Smooth muscle cell (in vitro differentiated cells): Measurements from ENCODE around the gene PTRH2. TPM values are rescaled to one million over a fixed set of nuclear protein-coding genes. Genes with fewer than 3 reads are reported as not detected.

Experiments
- DNase-seq: peaks from one replicate; lab custom pipeline; 2025; ENCODE audit not compliant: unreplicated experiment; lab: John Stamatoyannopoulos, UW
- H2AFZ ChIP-seq: fragments of 200-600 bp; sonication (generic); 2 replicates; pipeline ENCODE4 v1.6.0; 2016; ENCODE audit warnings: antibody characterized with exemption, low read depth, mild to moderate bottlenecking
- H3F3A ChIP-seq: fragments of 200-600 bp; sonication (generic); 2 replicates; pipeline ENCODE4 v1.6.0; 2017; ENCODE audit warnings: antibody characterized with exemption, low read depth
- H3K27ac ChIP-seq: fragments of 200-600 bp; sonication (generic); 2 replicates; pipeline ENCODE4 v1.5.1; 2016; ENCODE audit warnings: low read depth, mild to moderate bottlenecking
- H3K27me3 ChIP-seq: fragments of 200-600 bp; sonication (generic); 2 replicates; pipeline ENCODE4 v1.6.1; 2016; ENCODE audit warnings: low read depth, mild to moderate bottlenecking
- H3K36me3 ChIP-seq: fragments of 200-600 bp; sonication (generic); 2 replicates; pipeline ENCODE4 v1.5.1; 2016; ENCODE audit warnings: low read depth
- H3K4me1 ChIP-seq: fragments of 200-600 bp; sonication (generic); 2 replicates; pipeline ENCODE4 v1.5.1; 2016; ENCODE audit warnings: low read depth
- H3K4me2 ChIP-seq: fragments of 200-600 bp; sonication (generic); 2 replicates; pipeline ENCODE4 v1.6.0; 2016; ENCODE audit warnings: mild to moderate bottlenecking
- H3K4me3 ChIP-seq: fragments of 200-600 bp; sonication (generic); 2 replicates; pipeline ENCODE4 v1.5.1; 2016; ENCODE audit warnings: mild to moderate bottlenecking
- H3K79me2 ChIP-seq: fragments of 200-600 bp; sonication (generic); 2 replicates; pipeline ENCODE4 v1.6.0; 2016; ENCODE audit warnings: low read depth, mild to moderate bottlenecking
- H3K9ac ChIP-seq: fragments of 200-600 bp; sonication (generic); 2 replicates; pipeline ENCODE4 v1.6.0; 2016; ENCODE audit warnings: low read depth
- H3K9me3 ChIP-seq: fragments of 200-600 bp; sonication (generic); replicated peaks from 2 replicates; pipeline ENCODE4 v1.5.1; 2016; ENCODE audit warnings: low read depth
- H4K20me1 ChIP-seq: fragments of 200-600 bp; sonication (generic); 2 replicates; pipeline ENCODE4 v1.6.0; 2016; ENCODE audit warnings: low read depth
- WGBS: methylation state at CpG from one replicate; pipeline ENCODE4 v1.1.7; 2016; ENCODE audit warnings: low lambda C conversion rate; 5-methylcytosine and 5-hydroxymethylcytosine counted together
- polyA plus RNA-seq: library from polyadenylated mRNA; unstranded; fragments of >200 nt; fragmentation: Nextera tagmentation; extraction: Ambion mirVana; gene quantifications from 2 replicates; pipeline ENCODE4 v1.2.1, GENCODE V29; 2016
- total RNA-seq: library from RNA; depleted of rRNA; stranded (reverse); fragments of >200 nt; gene quantifications from 2 replicates; pipeline ENCODE4 v1.2.3, GENCODE V29; 2014
- TF ChIP-seq, protein P1 (sequence below): fragments of 200-600 bp; sonication (generic); IDR thresholded peaks from 2 replicates; pipeline ENCODE4 v1.5.1; 2017; ENCODE audit warnings: borderline replicate concordance, mild to moderate bottlenecking, antibody characterized with exemption; ENCODE audit not compliant: insufficient read depth, poor library complexity, severe bottlenecking

Gene PTRH2
- total and polyA plus RNA-seq, 2 experiments from 2014 or later, result 11.4 to 26.2 TPM

DNA sequence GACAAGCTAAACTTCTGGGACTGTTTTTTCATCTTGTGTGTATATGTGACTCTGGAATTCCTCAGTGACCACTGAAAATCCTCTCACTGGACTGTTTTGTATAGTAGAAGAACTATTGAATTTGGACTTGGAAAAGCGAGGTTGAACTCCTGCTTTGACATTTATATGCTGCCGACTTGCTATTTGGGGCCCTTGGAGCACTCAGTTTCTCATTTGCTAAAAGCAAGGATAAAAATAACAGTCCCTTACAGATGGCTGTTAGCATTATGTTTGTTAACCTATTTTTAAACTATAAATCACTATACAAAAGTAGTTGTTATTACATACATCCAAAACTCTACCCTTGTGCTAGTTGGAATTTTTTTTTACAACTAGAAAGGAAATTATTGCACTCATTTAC is 9.2 kb upstream of the PTRH2 start:
- Histone ChIP-seq H4K20me1 (peaks cover 95% of the 10 kb centered on the region), H3F3A (peaks cover 3% of the 10 kb centered on the region), H3K27me3 (no peaks in the 10 kb centered on the region), H3K4me3 (no peak overlapping the region), H3K36me3 (no peaks in the 10 kb centered on the region), H3K4me1 (no peaks in the 10 kb centered on the region), H3K4me2 (no peak overlapping the region), H3K27ac (peak overlapping the region; percentile 6), H3K79me2 (peaks cover 100% of the 10 kb centered on the region), H2AFZ (no peak overlapping the region), H3K9ac (no peak overlapping the region), H3K9me3 (no peaks in the 10 kb centered on the region)
- TF ChIP-seq, protein P1, sequence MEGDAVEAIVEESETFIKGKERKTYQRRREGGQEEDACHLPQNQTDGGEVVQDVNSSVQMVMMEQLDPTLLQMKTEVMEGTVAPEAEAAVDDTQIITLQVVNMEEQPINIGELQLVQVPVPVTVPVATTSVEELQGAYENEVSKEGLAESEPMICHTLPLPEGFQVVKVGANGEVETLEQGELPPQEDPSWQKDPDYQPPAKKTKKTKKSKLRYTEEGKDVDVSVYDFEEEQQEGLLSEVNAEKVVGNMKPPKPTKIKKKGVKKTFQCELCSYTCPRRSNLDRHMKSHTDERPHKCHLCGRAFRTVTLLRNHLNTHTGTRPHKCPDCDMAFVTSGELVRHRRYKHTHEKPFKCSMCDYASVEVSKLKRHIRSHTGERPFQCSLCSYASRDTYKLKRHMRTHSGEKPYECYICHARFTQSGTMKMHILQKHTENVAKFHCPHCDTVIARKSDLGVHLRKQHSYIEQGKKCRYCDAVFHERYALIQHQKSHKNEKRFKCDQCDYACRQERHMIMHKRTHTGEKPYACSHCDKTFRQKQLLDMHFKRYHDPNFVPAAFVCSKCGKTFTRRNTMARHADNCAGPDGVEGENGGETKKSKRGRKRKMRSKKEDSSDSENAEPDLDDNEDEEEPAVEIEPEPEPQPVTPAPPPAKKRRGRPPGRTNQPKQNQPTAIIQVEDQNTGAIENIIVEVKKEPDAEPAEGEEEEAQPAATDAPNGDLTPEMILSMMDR, result no peak
- no peak for DNase-seq
- WGBS, result 92% methylated on average over 2 of the region's 2 CpGs

DNA sequence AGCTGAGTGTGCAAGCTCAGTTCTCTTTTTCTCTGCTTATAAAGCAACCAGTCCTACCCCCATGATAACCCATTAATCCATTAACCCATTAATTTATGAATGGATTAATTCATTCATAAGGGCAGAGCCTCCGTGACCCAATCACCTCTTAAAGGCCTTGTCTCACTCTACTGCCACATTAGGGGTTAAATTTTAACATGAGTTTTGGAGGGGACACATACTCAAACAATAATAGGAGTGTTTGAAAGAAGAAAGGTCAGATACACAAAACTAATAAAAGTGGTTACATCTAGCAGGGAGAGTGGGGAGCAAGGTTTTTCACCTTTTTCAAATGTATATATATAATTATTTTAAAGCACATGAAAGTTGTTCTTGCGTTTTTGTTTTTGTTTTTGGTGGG is 7.0 kb upstream of the PTRH2 start:
- no peak overlapping the region for H3K4me2 ChIP-seq
- H3K4me1 ChIP-seq, result peaks cover 3% of the 10 kb centered on the region
- no peak overlapping the region for H3K4me3 ChIP-seq
- H2AFZ ChIP-seq, result no peak overlapping the region
- no peak overlapping the region for H3K27ac ChIP-seq
- TF ChIP-seq, protein P1, result no peak
- H3K36me3 ChIP-seq, result no peaks in the 10 kb centered on the region
- no peaks in the 10 kb centered on the region for H3K27me3 ChIP-seq
- H3K9me3 ChIP-seq, result no peaks in the 10 kb centered on the region
- DNase-seq, result no peak
- H3K79me2 ChIP-seq, result peaks cover 100% of the 10 kb centered on the region
- H3F3A ChIP-seq, result peaks cover 3% of the 10 kb centered on the region
- H4K20me1 ChIP-seq, result peaks cover 95% of the 10 kb centered on the region
- H3K9ac ChIP-seq, result no peak overlapping the region
- 91% methylated on average over 2 of the region's 2 CpGs for WGBS

DNA sequence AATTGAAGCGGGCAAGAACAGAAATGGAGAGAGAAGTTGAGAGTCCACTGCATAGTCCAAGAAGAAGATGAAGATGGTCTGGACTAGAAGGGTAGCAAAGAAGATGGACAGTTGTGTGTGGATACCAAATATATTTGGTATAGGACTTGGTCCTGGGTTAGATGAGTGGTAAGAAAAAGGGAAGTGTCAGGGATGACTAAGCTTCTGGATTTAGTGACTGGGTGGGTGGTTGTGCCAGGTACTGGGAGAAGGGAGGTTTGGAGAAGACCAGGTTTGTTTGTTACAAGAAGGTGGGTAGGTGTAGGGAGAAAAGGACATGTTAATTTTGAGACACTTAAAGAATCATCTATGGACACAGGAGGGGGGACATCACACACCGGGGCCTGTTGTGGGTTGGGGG is 5.6 kb upstream of the PTRH2 start:
- Histone ChIP-seq H3K4me2 (no peak overlapping the region), H3K79me2 (peaks cover 100% of the 10 kb centered on the region), H3K9ac (no peak overlapping the region), H3K36me3 (no peaks in the 10 kb centered on the region), H4K20me1 (peaks cover 94% of the 10 kb centered on the region), H2AFZ (no peak overlapping the region), H3K4me1 (peaks cover 14% of the 10 kb centered on the region), H3K27me3 (no peaks in the 10 kb centered on the region), H3K9me3 (no peaks in the 10 kb centered on the region), H3K27ac (no peak overlapping the region), H3F3A (peaks cover 12% of the 10 kb centered on the region), H3K4me3 (no peak overlapping the region)
- TF ChIP-seq, protein P1, result no peak
- no peak for DNase-seq
- WGBS, result 98% methylated on average over 2 of the region's 2 CpGs

DNA sequence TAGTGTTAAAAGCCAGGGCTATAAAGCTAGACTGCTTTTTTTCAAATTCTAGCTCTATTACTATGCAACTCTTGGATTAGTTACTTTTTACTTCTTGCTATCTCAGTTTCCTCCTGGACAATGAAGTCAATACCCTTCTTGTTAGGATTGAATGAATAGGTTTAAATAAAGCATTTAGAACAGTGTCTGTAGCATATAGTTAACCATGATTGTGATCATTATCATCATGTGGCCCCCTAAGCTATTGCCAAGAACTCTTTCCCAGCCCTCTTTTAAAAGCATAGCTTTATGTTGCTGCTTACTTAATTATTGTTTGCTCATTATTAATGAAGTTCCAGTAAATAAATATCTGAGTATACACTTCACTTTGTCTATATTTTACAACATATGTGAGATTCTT is 4.7 kb upstream of the PTRH2 start:
- no peaks in the 10 kb centered on the region for H3K36me3 ChIP-seq
- H3K27me3 ChIP-seq, result no peaks in the 10 kb centered on the region
- no peak overlapping the region for H3K9ac ChIP-seq
- peaks cover 85% of the 10 kb centered on the region for H4K20me1 ChIP-seq
- no peaks in the 10 kb centered on the region for H3K9me3 ChIP-seq
- peaks cover 14% of the 10 kb centered on the region for H3F3A ChIP-seq
- no peak overlapping the region for H3K4me2 ChIP-seq
- peaks cover 93% of the 10 kb centered on the region for H3K79me2 ChIP-seq
- H3K4me1 ChIP-seq, result peaks cover 14% of the 10 kb centered on the region
- no peak overlapping the region for H2AFZ ChIP-seq
- no peak overlapping the region for H3K27ac ChIP-seq
- no peak overlapping the region for H3K4me3 ChIP-seq
- TF ChIP-seq, protein P1, result no peak
- no peak for DNase-seq
